ENCODE data around the gene MYOG.

The MYOG gene

DNA sequence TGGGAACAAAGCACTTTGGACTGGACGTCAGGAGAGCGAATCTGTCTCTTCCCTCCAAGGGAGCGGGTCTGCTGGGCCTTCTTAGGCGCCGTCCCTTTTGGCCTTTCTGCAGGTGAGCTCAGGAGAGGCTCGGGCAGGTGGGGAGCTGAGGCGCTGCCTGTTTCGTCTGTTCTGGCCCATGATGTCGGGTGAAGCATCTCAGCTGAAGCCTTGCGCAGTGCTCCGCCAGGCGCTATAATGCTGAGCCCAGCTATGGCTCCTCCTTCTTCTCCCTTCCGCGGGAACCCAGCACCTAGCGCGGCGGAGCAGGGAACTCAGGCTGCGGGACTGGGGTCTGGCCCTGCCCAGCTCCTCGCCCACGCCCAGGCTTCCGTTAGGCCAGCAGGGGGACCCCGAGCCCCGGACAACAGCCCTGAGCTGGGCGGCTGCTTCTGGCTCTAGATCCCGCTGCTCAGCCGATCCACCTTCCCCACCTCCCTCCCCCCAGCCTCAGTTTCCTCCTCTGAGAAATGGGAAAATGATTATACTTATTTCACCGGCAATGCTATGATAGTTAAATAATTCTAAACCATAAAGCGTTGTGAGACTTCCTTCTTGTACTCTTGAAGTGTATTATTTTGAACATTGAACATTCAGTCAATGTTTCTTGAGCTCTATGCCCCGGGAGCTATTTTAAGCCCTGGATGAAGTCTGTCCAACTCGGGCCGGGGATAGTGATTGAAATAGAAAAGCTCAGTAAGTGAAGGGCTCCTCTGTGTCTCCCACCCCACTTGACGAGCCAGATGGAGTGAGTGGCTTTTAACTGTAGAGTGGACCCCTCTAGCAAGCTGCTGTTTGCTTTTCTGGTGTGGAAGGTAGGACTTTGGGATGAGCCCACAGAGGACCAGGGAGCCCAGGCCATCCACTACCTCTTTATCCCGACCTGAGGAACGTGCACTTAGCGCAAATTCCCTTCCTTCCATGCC lies 32.1 kb upstream of the MYOG start:
- no peak for DNase-seq (ENCODE audit: low read depth in 3 of 3)

DNA sequence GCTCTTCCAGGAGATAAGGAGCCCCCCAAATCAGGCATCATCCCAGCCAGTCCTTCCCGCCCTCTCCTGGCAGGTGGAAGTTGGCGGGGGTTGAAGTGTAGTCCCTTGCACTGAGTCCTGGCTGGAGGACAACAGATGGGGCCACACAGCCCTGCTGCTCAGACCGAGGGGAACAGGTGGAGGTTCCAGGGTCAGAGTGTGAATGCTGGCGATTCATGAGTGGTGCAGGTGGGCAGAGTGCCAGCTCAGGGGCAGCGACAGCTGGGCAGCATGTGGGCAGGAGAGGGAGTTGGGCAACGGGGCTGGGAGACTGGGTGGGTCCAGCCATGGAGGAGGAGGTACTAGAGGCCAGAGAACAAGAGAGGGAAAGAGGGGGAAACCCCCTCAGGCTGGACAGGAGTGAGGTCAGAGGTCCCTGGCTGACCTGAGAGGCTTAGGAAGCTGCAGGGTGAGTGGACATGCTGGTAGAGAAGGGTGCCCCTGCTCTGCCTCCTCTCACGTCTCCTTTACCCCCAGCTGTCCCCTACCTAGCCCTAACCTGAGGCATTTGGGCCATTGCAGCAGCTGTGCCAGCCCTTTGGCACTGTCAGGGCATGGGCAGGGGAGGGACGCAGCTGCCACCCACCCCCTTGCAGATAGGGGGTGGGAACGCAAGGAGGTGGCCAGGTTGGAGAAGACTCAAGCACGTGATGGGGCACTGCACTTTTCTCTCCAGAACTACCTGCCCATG lies 30.4 kb upstream of the MYOG start:
- DNase-seq (ENCODE audit: low read depth in 3 of 3): no peak

DNA sequence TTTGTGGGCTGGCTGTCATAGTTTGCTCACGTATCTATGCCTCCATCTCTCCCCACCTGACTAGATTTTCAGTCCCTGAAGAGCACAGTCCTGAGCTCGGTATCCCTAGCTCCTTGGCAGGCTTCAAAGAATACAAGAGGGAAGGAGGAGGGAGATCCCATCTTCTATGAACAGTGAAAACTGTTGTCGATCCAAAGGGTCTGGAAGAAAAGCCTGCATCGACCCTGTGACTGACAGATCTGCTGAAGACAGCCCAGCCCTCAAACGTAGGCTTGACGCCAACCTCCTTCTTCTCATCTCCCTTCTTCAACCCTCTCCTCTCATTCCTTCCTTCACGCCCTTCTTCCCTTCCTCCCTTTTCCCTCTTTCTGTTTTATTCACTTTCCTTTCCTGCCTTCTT lies 28.4 kb upstream of the MYOG start:
- DNase-seq (ENCODE audit: low read depth in 3 of 3): no peak

DNA sequence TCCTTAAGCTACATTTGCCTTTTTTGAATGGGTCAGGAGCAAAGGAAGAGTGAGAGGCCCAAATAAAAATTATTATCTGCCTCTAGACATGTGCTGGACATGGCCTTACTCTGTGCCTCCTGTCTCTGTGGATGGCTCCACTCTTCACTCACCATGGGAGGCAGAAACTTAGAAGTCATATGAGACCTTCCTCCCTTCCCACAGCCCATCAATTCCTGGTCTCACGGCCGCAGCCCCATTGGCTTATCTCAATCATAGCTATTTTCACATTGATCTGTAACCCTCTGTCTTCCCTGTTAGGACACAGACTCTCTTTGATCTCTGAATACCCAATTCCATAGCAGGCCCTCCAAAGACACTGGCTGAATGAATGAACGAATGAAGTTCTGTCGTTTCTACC lies 27.5 kb upstream of the MYOG start:
- DNase-seq (ENCODE audit: low read depth in 3 of 3): no peak

DNA sequence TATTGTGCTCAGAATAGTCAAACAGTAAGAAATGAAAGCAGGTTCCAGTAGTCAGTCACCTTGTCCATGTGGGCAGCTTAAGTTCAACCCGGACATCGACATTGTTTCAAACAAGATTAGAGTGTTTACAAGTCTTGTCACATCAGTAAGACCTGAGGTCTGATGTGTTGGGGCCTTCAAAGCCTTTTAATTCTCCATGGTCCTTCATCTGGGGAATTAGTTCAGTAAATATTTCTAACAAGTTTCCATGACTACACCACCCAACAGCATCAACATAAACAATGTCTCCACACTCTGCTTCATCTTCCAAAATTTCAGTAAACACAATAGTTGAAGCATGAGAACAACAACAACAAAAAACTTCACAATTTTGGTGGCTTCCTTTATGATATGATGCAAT lies 26.7 kb upstream of the MYOG start:
- DNase-seq (ENCODE audit: low read depth in 3 of 3): no peak

DNA sequence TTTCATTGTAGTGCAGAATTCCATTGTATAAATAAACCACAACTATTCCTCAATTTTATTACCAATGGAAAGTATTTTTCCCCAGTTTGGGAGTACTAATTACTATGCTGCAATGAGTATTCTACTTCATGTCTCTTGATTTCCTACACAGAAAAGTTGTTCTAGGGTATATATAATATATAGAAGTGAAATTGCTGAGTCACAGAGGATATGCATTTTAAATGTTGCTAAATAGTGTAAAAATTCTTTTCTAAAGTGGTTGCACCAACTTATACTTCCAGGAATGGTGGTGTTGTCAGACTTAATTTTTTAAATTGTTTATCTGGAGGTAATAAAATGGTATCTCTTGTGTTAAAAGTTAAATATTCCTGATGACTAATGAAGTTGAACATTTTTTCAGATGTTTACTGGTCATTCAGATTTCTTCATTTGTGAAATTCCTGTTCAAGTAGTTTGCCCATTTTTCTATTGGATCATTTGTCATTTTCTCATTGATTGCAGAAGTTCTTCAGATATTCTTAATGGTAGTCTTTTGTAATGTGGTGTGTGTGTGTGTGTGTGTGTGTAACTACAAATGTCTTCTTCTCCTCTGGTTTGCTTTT lies 19.1 kb upstream of the MYOG start:
- no peak for DNase-seq (ENCODE audit: low read depth in 3 of 3)

DNA sequence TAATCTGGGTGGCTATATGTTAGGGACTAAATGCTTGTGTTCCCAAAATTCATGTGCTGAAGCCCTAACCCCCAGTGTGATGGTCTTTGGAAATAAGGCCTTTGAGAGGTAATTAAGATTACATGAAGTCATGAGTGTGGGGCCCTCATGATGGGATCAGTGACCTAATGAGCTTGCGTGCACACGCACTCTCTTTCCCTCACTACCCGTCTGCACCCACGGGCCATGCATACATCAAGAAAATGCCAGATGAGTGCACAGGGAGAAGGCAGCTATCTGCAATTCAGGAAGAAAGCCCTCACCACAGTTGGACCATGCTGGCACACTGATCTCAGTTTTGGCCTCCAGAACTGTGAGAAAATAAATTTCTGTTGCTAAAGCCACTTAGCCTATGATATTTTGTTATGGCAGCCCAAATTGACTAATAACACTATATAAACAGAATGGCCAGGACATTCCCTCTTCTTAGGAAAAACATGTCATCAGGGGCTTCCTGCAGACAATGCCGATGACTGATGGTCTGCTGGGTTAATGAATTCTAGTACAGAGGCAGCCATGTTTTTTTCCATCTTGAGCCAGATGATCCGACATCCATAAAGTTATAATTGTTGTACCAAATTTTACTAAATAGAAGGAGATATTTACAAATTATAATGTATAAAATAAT lies 18.1 kb upstream of the MYOG start:
- DNase-seq (ENCODE audit: low read depth in 3 of 3): no peak

DNA sequence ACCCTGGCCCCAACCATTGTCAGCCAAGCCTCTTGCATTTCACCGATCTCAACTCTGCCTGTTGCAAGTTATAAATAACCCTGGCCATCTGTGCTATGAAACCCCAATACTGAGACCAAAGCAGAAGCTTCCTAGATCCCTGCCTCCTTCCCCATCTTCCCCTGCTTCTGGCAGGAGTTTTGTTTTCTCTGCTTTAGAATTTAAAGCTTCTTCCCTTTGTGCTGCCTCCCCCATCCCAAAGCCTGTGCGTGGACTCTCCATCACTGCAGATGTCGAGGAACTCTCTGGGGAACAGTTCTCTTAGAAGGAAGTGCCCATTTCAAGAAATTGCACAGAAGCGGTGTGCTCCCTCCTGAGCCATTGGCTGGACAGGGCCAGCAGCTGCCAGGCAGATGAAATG lies 17.4 kb upstream of the MYOG start:
- DNase-seq (ENCODE audit: low read depth in 3 of 3): no peak

DNA sequence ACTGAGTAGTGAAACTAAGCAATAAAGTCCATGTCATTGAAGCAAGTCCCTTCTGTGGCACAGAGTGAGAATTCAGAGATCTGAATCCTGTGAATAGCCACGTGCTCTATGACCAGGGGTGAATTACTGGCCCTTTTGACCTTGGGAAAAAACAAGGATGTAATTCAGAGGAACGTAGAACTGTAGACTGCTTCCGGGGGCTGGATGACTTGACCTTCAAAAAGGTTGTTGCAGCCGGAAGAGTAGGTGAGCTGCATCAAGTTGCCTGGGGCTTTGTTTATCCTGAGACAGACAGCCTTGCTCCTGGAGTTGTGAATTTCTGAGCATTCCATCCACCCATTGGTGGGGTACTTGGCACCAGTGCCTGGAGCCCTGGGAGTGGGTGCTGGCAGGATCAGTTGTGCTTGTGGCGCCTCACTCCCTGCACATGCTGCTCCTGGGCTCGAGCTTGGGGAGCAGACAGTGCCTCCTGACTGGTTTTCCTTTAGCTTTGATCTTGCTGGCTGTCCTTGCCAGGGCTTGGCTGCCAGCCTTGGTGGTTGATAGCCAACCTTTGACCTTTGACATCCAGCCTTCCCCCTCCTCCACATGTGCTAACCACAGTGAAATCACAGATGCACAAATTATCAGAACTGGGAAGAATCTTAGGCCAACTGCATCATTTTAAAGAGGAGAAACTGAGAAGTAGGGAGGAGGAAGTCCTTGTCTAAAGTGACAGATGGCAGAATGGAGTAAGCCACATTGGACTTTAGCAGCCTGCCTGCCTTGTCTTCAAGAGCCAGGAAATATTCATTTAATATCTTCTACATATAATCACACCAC lies 16.2 kb upstream of the MYOG start:
- no peak for DNase-seq (ENCODE audit: low read depth in 3 of 3)

DNA sequence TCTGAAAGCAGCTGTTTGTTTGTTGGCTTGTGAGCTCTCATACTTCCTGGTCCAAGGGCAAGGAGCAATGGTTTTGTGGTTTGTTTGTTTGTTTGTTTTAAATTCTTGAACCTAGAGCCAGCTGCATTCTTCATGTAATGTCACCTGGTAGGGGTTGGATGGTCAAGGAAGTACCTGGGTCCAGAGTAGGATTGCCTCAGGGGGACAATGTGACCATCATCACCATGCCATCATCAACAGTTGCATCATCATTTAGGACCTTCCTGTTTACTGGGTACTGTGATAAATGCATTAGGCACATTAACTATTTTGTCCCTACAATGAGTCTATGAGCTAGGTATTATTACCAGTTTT lies 14.7 kb upstream of the MYOG start:
- no peak for DNase-seq (ENCODE audit: low read depth in 3 of 3)

DNA sequence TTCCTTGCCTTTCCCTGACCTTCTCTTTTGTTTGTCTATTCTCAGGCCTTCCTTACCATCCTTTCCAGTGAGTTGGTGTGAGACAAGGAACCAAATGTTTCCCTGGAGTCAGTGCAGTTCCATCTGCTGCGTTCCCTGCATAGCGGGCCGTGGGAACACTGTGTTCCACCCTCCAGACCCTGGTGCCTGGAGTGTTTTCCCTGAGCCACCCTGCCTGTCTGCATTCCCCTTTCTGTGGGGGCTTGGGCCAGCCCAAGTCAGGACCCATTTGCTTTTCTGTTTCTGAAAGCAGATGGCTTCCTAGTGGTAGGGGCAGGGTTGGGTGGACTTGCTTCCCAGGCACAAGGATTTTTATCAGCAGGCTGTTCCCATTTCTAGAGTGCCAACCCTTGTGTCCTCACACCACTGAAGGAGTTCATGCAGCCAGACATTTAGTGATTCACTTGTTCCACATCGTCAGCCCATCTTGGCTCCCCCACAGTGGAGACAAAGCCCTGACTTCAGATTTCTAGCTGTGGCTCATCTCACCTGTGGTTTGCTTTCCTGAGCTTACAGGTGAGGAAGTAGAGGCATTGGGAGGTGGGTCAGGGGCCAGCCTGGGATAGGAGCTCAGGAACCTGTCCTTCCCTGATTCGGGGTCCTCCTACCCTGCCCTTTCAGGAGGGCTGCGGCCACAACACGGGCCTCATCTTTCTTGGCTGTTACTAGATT lies 14.1 kb upstream of the MYOG start:
- DNase-seq (ENCODE audit: low read depth in 3 of 3): no peak

DNA sequence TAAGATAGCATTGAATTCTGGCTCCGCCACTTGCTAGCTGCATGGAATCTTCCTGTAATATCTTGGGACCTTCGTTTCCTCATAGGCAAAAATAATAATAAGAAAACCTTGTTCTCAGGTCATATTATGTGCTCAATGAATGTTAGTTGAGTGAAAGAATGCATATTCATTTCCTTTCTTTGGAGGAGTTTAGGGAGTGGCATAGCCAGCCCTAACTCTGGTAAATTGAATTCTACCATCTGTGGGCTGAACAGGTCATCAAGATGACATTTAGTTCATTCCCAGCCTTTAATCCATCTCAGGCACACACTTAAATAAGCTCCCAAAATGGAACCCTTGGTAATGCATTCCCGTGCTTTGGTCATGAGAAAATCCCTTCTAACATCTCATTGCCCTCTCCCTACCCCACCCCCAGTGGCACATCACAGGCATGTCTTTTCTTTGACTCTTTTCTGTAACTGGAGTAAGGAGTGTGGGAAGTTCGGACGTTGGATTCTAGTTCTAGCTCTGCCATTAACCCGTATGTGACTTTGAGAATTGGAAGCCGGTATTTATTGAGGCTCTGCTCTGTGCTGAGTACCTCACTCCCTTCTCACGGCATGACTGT lies 13.2 kb upstream of the MYOG start:
- no peak for DNase-seq (ENCODE audit: low read depth in 3 of 3)

DNA sequence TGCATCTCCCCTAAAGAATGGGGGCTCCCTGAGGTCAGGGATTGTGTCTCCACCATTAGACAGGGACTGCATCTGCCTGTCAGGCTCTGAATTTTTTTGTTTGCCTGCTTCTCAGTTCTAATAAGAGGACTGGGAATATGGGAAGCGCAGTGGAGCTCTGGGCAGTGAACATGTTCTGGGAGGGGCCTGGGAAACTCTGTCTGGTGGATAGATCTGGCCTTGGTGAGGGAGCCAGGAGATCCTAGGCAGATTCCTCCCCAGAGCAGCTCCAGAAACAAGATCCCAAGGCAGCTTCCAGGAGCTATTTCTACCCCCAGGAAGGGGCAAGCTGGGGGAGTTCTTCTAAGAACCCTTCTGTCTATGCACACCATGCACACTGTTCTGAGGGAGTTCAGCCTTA lies 12.6 kb upstream of the MYOG start:
- DNase-seq (ENCODE audit: low read depth in 3 of 3): no peak

DNA sequence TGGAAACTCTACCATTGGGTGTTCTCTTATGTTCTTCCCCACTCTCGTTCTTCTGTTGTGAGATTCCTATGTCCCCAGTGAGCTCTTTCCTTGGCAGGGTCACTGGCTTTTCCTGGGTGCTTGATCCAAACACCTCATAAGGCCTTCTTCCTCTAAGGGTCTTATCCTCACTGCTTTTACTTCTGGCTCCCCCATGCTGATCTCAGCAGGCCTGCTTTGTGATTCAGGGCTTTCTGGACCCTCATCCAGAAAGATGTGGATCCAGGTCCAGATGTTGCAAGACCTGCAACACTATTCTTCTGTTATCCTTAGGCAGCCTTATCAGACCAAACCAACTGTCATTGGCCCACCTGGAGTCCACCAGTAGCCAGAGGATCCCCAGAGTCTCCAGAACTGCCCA lies 11.2 kb upstream of the MYOG start:
- no peak for DNase-seq (ENCODE audit: low read depth in 3 of 3)

DNA sequence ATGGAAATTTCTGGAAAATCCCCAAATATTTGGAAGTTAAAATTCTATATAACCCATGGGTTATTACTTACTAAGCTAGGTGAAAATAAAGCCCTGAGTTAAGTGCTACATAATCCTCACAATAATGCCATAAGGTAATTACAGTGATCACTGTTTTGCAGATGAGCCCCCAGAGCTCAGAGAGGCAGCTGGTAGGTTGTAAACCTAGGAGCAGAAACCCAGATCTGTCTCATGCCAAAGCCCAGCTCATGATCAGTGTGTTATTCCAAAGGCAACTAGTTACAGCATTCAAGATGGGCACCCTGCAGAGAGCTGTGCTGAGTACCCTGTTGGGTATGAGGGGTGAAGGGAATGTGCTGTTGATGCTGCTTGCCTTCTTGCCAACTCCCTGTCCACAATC lies 10.8 kb upstream of the MYOG start:
- no peak for DNase-seq (ENCODE audit: low read depth in 3 of 3)

DNA sequence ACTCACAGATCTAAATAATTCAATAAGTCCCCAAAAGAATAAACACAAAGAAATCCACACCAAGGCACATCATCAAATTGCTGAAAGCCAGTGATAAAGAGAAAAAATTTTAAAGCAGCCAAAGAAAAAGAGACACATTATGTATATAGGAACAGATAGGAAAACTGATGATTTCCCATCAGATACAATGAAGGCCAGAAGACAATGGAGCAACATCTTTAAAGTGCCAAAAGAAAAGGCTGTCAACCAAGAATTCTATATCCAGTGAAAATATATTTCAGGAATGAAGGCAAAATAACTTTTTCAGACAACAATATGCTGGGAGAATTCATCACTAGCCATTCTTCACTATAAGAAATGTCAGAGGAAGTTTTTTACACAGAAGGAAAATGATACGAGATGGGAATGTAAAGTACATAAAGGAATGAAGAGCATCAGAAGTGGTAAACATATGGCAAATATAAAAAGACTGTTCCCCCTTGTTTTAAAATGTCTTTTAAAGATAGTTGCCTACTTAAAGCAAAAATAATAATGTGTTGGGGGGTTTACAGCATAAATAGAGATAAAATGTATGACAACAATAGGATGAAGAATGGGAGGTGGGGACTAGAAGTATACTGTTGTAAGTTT lies 9.4 kb upstream of the MYOG start:
- no peak for DNase-seq (ENCODE audit: low read depth in 3 of 3)

DNA sequence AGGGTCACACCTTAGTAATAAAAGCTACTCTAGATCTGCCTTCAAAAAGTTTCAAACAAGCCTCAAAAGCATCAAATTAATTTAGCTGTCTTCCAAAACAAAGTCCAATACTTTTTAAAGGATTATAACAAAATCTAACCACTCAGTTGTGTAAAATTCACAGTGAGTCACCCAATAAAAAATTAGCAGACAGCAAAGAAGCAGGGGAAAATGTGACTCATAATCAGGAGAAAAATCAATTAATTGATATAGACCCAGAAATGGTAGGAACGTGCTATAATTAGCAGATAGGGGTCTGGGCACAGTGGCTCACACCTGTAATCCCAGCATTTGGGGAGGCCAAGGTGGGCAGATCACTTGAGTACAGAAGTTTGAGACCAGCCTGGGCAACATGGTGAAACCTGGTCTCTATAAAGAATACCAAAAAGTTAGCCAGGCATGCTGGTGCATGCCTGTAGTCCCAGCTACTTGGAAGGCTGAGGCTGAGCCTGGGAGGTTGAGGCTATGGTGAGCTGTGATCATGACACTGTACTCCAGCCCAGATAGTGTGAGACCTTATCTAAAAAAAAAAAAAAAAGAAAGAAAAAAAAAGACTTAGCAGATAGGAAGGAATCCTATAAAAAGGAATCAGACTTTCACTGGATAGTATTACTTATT lies 8.1 kb upstream of the MYOG start:
- no peak for DNase-seq (ENCODE audit: low read depth in 3 of 3)

DNA sequence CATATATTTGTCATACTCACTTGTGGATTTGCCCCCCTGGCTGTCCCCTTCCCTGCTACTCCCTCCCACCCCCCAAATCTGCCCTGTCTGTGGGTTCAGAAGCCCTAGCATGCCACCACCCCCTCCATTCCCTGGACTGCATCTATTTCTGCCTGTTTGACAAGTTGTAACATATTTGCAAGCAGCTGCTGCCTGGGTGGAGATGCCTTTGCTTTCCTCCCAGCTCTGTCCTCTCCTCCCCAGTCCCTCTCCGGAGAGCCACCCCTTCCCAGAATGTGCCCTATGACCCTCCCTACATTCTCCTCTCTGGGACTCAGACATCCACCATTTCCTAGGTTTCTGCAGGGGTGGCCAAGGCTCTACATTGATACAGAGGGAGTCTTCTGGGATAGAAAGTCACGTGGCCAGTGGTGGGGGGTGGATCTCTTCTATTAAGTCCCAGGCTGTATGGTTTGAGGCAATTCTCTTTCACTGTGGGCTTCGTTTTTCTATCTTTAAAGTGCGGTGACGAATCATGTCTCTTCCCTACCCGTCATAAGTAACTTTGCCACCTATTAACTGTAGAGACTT lies 6.0 kb upstream of the MYOG start:
- DNase-seq (ENCODE audit: low read depth in 3 of 3): no peak

DNA sequence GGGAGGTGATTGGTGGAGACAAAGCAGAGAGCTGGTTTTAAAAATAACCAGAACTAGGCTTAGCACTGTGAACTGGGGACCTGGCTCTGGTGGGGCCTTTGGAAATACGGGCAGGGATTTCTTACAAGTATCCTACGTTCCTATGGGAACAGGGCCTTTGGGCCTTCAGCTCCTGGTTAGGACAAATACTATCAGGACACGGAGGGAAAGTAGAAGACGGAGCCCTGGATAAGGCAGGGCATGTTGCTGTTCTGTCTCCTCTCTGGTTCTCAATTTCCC lies 5.3 kb upstream of the MYOG start:
- DNase-seq (ENCODE audit: low read depth in 3 of 3): no peak

Data from stimulated activated CD4-positive, alpha-beta T cell treated with anti-CD3 and anti-CD28 coated beads, TNF-alpha, amount 100 ng/mL, for 4 hours (primary cell).